ENCODE data around the gene TLR6.
A peak's percentile ranks its signal among the peaks of the same experiment; 100 is the strongest.
"Not testable (repeated sequence)": the region's sequence is repeated elsewhere in the genome, so short reads cannot be mapped to it uniquely, and the experiment has no call there.

The TLR6 gene

GRCh38 chr4:38785041-38785790 lies 71.4 kb downstream of the TLR6 start:
- DNase-seq = no peak

- no peak for DNase-seq
These were observed 72.5 kb downstream of the TLR6 start for GRCh38 chr4:38784141-38784540.

GRCh38 chr4:38783109-38783460 lies 73.5 kb downstream of the TLR6 start:
- no peak for DNase-seq

- peak; percentile 59 for DNase-seq
These were observed 74.0 kb downstream of the TLR6 start, which contains the start of gene TLR10 for GRCh38 chr4:38782452-38783108. TSS of gene TLR10 (minus strand) at chr4:38782990. CDS start at chr4:38775590, 7,400 bp downstream.

- no peak for DNase-seq
These were observed 74.8 kb downstream of the TLR6 start for GRCh38 chr4:38781854-38782261.

GRCh38 chr4:38780833-38781484 lies 75.7 kb downstream of the TLR6 start:
- DNase-seq = no peak

- DNase-seq = no peak
These were observed 76.8 kb downstream of the TLR6 start for GRCh38 chr4:38779790-38780189.

GRCh38 chr4:38777925-38778324 lies 78.7 kb downstream of the TLR6 start:
- not testable (repeated sequence) for DNase-seq

- no peak for DNase-seq
These were observed 81.3 kb downstream of the TLR6 start for GRCh38 chr4:38775326-38775725.

GRCh38 chr4:38774181-38774955 lies 82.2 kb downstream of the TLR6 start:
- DNase-seq = no peak

Measured in CD4-positive, alpha-beta T cell treated with Interleukin-17A for 4 hours (primary cell).